HG03565 (cell line): Measurements from ENCODE around the gene HENMT1.
"Not testable (repeated sequence)": the region's sequence is repeated elsewhere in the genome, so short reads cannot be mapped to it uniquely, and the experiment has no call there.

Source experiments
- ATAC-seq: cut with Tn5 transposase; IDR thresholded peaks from one replicate; pipeline ENCODE4 v1.9.1; 2021; ENCODE audit warnings: mild to moderate bottlenecking, moderate library complexity; ENCODE audit not compliant: unreplicated experiment

Gene HENMT1

DNA sequence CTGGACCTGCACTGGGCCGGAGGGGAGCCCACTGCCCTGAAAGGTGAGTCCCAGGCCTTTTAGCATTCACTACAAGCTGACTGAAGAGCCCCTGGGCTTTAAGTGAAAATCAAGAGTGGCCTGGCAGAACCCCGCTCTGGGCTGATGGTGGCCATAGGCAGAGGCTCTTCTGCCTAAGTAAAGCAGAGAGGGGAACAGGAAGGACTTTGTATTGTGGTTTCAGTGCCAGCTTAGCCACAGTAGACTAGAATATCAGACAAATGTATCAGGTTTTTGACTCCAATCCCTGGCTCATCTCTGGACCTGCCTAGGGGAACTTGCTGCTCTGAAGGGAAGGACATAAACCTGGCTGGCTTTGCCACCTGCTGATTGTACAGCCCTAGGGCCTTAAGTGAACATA is 10.2 kb upstream of the HENMT1 start:
- ATAC-seq, result no peak

DNA sequence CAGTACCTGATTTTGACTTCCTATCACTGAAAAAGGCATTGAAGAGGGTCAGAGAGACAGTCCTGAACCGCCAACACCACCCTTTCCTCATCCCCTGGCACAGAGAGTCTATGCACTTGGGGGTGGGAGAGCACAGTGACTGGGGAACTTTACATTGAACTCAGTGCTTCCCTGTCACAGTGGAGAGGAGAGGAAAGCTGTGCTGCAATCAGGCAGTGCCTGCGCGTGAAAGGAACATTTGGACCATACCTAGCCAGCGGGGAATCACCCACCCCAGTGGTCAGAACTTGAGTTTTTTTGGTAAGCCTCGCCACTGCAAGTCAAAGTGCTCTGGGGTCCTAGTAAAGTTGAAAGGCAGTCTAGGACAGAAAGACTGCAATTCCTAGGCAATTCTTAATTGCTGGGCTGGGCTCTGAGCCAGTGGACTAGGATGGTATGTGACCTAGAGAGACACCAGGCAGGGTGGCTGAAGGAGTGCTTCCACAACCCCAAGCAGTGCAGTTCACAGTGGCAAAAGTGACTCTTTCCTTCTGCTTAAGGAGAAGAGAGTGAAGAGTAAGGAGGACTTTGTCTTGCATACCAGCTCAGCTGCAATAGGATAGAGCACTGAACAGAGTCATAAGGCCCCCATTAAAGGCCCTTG is 9.4 kb upstream of the HENMT1 start:
- ATAC-seq, result no peak

DNA sequence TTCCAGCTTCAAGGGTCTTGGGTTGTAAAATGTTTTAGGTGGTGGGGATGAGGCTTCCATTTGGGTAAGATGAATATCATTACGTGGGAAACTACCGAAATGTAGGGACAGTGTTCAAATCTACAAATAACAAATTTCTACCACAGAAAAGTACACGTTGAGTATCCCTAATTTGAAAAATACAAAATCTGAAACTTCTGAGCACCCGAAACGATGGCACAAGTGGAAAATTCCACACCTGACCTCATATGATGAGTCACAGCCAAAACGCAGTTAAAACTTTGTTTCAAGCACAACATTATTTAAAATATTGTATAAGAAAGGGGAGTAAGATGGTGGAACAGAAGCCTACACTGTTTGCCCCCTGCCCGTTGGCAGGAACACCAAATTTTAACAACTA is 8.8 kb upstream of the HENMT1 start:
- no peak for ATAC-seq

DNA sequence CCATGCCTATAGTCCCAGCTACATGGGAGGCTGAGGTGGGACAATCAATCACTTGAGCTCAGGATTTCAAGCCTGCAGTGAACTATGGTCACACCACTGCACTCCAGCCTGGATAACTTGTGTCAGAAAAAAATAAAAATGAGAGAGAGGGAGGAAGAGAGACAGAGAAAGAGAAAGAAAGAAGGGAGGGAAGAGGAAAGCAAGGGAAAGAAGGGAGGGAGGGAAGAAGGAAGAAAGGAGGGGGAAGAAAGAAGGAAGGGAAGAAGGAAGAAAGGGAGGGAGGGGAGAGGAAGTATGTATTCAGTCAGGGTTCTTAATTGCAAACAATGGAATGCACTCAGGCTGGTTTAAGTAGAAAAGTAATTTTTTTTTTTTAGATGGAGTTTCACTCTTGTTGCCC is 7.9 kb upstream of the HENMT1 start:
- ATAC-seq, result no peak

DNA sequence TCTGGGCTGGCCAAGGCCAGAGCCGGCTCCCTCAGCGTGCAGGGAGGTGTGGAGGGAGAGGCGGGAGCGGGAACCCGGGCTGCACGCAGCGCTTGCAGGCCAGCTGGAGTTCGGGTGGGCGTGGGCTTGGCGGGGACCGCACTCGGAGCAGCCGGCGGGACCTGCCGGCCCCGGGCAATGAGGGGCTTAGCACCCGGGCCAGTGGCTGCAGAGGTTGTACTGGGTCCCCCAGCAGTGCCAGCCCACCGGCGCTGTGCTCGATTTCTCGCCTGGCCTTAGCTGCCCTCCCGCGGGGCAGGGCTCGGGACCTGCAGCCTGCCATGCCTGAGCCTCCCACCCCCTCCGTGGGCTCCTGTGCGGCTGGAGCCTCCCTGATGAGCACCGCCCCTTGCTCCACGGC is 6.5 kb upstream of the HENMT1 start:
- ATAC-seq, result not testable (repeated sequence)

DNA sequence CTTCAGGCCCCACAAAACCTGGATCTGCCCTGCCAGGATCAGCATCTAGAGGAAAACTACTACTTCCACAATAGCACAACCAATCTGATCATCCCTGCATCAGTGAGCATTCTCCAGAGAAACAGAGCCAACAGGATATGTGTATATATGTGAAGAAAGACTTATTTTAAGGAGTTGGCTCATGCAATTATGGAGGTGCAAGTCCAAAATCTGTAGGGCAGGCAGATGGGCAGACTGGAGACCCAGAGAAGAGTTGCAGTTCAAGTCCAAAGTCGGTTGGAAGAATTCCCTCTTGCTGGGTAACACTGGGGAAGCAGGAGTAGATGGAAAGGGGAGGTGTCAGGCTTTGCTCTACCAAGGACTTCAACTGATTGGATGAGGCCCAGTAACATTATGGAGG is 4.9 kb upstream of the HENMT1 start:
- no peak for ATAC-seq

DNA sequence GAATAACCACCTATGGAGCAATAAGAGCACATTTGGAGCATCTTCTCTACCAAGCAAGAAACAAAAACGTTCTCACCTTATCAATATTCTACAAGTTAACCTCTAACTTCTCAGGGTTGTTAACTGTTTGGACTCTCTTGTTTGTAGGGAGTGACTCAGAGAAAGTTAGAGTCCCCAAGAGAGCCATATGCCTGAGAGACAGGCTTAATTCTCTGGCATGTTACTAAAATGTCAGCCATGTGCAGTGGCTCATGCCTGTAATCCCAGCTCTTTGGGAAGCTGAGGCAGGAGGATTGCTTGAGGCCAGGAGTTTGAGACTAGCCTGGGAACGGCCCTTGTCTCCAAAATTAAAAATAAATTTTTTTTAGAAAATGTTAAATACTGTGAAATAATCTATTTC is 4.2 kb upstream of the HENMT1 start:
- ATAC-seq, result no peak

DNA sequence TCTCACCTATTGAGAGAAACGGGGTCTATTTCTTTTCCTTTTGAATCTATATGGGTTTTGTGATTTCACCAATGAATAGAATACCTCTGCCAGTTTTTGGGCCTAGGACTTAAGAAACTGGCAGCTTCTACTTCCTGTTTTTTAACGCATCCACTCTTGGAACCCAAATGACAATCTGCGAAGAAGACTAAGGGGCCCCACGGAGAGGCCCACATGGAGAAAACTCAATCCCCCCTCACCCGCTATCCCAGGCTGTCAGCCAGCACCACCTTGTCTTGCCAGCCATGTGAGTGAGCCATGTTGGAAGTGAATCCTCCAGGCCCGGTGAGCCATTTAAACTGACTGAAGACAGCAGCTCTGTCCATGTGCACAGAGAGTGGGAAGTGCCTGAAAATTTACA is 3.6 kb upstream of the HENMT1 start:
- no peak for ATAC-seq

DNA sequence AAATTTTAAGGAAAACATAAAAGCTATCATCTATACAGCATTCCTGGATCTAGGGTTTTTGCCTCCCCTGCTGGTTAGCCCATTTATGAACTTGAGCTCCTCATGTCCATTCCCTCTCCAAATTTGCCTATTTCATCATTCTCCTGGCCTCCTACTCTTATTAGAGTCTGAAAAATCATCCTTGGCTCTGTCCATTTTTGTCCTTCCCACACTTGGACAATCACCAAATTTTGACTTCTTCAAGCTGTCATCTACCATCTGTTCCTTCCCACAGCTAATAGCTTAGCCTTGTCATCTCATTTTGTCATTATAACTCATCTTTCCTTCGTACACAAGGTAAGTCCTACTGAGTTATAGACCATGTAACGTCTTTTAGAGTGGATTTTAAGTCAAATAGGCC is 2.2 kb upstream of the HENMT1 start:
- no peak for ATAC-seq

DNA sequence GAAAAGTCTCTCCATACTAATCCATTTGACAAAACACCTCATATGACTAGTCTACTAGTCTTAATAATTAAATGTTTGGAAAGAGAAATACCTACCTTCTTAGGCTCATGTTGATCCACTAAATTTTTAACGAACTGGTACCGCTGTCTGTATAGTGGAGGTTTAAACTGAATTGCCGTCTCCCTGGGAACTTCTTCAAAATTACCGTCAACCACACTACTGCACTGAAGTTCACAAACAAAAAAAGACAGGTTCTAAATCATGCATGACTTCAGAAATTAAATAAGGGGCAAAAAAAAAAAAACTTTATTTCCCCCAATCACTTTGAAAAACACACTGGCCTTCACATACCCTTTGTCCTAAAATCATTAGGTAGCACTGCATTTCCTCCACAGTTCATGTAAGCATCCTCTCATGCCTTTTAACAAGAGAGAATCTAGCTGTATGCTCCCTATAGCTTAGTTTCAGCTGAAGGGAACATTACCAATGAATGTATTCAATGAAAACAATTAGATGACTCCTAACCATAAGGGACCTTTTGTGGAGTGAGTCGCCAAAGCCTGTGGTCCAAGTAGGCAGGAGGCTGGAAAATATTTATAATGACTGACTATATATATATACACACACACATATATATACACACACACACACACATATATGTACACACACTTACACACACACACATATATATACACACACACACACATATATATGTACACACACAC is 3.4 kb downstream of the HENMT1 start:
- no peak for ATAC-seq

DNA sequence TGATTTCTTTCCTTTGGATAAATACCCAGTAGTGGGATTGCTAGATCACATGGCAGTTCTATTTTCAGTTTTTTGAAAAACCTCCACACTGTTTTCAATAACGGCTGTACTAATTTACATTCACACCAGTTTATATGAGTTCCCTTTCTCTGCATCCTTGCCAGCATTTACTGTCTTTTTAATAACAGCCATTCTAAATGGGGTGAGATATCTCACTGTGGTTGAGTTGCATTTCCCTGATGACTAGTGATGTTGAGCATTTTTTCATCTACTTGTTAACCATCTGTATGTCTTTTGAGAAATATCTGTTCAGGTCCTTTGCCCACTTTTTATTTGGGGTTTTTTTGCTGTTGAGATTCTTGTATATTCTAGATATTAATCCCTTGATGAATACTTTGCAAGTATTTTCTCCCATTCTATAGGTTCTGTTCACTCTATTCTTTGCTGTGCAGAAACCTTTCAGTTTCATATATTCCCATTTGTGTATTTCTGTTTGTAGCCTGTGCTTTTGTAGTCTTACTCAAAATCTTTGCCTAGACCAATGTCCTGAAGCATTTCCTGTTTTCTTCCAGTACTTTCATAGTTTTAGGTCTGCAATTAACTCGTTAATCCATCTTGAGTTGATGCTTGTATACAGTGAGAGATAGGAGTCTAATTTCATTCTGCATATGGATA is 7.3 kb downstream of the HENMT1 start:
- ATAC-seq, result no peak

DNA sequence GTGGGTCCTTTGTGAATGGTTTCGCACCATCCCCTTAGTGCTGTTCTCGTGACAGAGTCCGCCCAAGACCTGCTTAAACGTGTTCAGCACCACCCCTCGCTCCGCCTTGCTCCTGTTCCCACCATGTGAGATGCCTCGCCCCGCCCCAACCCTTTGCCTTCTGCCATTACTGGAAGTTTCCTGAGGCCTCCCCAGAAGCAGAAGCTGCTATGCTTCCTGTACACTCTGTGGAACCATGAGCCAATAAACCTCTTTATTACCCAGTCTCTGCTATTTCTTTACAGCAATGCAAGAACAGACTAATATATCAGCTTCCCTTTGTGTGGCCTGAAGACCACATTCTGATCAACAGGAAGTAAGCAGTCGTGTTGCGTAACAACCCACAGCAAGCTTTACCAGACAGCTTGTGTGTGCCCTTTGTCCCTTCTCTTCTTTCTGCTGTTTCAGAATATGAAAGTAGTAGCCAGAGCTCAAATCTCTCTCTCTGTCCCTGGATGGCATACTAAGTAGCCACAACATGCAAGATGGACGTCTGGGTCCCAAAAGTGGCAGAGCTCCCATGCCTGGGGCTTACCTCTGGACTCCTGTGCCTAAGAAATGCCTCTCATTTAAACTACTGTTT is 14.1 kb downstream of the HENMT1 start:
- ATAC-seq, result no peak

DNA sequence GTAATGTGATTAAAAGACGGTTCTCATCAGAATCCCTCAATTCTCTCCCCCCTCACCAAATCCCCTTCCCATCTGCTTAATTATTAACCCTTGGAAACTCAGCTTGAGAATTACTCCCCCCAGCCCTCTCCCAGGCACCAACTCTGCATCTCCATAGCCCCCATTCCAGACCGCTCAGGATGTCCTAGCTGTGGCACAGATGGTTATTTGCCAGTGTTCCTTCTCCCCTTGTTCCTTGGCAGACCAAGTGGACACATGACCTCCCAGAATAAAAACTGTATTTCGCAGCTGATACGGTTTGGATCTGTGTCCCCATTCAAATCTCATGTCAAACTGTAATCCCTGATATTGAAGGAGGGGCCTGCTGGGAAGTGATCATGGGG is 14.6 kb downstream of the HENMT1 start:
- no peak for ATAC-seq

DNA sequence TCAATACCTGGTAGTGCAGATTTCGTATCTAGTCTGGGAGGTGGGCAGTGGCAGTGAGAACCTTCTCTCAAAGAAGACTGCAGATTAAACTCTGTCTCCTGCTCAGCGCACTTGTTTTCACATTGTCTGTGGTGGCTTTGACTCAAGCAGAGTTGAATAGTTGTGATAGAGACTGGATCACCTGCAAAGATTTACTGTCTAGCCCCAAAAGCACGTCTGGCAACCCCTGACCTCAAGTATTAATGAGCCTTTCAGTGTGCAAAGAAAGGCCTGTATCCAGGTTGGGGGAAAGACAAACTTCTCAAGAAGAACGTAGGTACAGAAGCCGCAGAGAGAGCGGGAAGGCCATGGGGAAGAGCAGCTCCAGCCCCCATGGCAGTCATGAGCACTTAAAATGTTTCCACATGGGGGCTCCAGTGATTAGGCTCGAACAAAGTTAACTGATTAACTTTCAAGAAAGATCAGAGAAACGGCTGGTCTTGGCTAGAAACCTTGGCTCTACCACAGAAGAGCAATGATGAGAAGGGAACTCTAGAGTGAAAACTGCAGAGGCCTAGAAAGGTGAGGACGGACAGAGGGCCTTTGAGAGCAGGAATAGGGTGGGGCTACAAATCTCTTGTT is 15.2 kb downstream of the HENMT1 start:
- ATAC-seq, result no peak

DNA sequence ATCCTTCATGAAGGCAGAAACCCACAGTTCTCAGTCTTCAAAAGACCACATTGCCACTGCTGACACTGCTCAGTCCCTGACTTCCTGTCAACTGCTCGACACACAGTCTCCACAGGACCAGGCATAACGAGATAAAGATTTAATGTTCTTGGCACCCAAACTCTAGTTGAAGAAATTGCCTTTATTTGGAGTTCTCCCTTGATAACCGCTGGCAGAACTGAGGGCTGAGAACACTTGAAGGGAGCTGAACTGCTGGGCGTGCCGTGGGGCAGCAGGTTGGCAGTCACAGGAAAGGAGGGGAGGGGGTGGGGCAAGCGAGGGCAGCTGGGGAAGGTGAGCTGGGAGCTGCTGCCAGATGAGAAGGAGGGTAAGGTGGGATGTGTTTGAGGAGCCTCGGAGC is 15.9 kb downstream of the HENMT1 start:
- ATAC-seq, result no peak

DNA sequence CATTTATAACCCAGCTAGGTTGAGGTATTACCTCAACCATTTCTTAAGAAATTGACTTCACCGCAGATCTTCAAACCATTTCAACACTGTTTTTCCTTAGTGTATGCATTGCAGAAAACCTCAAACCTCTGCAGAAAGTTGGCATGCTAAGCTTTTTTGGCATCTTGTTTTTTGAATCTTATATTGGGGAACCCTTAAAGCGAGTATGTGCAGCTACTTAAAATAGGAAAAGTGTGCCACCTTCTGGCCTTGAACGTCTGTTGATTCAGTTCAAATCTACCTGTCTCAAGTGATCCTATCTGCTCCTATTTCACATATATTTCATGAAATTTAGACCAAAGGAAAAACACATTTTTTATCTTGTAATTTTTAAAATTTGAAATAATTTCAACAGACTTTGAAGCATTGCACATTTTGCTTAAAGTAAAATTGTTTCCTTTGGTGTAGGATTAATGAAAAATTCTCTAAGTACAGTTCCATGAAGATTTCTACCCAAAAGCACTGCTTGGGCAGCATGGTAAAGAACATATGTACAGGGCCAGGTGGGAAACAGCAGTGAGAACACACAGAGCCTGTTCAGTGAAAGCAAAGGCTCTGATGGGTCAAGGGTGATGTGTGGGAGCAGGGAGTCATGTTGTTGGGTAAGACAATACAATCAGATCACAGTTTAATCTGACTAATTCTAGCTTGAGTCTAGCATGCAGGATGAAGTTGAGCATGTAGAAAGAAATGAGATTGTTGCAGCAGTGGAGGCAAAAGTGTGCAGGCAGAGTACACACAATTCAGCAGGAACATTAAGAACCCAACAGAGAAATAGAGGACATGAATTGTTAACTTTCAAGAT is 17.2 kb downstream of the HENMT1 start:
- ATAC-seq, result no peak

DNA sequence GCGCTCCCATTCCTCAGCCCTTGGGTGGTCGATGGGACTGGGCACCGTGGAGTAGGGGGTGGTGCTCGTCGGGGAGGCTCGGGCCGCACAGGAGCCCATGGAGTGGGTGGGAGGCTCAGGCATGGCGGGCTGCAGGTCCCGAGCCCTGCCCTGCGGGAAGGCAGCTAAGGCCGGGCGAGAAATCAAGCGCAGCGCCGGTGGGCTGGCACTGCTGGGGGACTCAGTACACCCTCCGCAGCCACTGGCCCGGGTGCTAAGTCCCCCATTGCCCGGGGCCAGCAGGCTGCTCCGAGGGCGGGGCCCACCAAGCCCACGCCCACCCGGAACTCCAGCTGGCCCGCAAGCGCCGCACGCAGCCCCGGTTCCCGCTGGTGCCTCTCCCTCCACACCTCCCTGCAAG is 20.0 kb downstream of the HENMT1 start:
- ATAC-seq, result not testable (repeated sequence)

DNA sequence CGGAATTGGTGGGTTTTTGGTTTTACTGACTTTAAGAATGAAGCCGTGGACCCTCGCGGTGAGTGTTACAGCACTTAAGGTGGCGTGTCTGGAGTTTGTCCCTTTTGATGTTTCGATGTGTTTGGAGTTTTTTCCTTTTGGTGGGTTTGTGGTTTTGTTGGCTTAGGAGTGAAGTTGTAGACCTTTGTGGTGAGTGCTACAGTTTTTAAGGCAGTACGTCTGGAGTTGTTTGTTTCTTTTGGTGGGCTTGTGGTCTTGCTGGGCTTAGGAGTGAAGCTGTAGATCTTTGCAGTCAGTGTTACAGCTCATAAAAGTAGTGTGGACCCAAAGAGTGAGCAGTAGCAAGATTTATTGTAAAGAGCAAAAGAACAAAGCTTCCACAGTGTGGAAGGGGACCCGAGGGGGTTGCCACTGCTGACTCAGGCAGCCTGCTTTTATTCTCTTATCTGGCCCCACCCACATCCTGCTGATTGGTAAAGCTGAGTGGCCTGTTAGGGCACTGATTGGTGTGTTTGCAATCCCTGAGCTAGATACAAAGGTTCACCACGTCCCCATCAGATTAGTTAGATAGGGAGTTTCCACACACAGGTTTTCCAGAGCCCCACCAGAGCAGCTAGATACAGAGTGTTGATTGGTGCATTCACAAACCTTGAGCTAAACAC is 20.9 kb downstream of the HENMT1 start:
- no peak for ATAC-seq

DNA sequence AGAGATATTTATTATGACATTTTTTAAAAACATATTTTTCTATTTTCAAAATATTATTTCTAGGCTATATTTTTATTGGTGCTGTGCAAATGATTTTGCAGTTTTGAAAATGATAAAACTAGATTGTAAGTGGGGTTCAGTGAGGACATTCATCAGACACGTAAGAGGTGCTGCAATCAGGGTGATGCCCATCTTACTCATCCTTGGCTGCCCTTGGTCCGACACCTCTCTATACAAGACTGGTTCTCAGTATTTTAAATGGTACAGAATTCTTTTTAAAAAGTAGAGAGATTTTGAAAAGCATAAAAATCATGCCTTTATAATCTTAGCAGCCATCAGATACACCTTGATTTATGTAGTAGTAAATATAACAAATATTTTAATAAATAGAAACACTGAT is 24.0 kb downstream of the HENMT1 start:
- ATAC-seq, result no peak

DNA sequence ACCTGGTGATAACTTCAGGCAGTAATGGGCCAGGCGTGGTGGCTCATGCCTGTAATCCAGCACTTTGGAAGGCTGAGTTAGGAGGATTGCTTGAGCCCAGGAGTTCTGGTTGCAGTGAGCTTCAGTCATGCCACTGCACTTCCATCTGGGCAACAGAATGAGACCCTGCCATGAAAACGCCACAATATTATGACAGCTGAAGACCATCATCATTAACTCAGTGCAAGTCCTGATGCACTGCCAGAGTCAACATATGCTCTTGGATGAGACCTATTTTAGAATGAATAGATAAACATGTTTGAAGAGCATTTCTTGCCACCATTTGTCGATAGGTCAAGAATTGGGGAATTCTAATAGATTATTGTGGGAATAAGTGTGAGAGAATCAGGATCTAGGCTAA is 26.4 kb downstream of the HENMT1 start:
- ATAC-seq, result no peak
